GM18511 (cell line): ENCODE results near the gene FAM210A.
"Not testable (repeated sequence)": the region's sequence is repeated elsewhere in the genome, so short reads cannot be mapped to it uniquely, and the experiment has no call there.

Experiments used
- ATAC-seq: cut with Tn5 transposase; IDR thresholded peaks from one replicate; pipeline ENCODE4 v1.9.1; 2021; ENCODE audit warnings: mild to moderate bottlenecking, moderate library complexity; ENCODE audit not compliant: unreplicated experiment

FAM210A gene

DNA sequence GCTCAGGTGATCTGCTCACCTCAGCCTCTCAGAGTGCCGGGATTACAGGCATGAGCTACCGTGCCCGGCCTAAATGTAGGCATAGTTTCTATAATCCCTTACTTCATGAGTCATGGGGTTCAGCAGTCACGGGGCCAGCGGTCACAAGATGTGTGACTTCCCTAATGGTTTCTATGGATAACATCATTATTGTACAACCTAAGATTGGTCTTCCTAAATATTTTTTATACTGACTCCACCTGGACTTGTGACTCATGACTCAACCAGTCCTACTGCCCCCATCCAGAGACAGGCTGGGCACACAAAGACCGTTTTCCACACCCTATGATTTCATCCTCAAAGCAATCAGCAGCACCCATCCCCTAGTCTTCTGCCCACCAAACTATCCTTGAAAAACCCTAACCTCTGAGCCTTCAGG lies 15.9 kb downstream of the FAM210A start:
- no peak for ATAC-seq

DNA sequence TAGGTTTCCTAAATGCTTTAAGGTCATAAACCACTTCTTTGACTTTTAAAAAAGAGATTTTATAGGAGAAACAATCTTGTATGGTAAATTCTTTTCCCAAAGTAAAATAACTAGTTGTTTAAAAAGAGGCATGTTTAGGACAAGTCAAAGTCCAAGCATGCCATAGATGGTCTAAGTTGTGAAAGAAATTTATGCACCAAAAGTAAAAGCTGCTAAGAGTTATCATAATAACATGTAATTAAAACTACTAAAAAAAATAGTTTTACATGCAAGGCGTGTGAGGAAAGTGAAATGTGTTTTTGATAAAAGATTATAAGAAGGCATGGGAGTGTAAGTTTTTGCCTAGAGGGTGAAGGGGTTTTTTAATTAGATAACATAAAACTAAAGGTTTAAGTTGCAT lies 22.5 kb downstream of the FAM210A start:
- ATAC-seq: no peak

DNA sequence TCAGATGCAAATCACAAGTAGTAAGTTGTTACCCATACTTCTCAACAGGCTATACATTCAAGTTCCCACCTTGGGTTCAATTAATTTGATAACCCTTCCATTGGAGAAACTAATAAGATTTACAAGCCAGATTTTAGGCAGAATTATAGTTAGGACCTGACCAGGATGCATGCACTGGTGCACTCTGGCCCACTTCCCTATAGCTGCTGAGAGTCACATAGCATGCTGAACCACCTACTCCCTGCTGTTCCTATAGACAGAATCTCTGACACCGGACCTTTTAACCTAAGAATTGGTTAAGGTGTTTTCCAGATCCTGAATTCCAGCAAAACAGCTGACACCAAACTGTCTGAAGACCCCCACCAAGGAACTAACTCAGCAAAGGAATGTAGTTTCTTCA lies 26.2 kb downstream of the FAM210A start:
- ATAC-seq: no peak

DNA sequence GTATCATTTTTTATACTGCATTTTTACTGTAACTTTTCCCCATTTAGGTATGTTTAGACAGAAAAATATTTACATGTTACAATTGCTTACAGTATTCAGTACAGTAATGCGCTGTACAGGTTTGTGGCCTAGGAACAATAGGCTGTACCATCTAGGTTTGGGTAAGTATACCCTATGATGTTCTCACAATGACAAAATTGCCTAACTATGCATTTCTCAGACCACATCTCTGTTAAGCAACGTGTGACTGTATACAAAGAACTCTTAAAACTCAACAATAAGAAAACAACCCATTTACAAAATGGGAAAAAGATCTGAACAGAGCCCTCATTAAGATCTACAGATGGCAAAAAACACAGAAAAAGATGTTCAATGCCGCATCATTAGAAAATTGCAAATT lies 29.4 kb downstream of the FAM210A start:
- ATAC-seq: no peak

DNA sequence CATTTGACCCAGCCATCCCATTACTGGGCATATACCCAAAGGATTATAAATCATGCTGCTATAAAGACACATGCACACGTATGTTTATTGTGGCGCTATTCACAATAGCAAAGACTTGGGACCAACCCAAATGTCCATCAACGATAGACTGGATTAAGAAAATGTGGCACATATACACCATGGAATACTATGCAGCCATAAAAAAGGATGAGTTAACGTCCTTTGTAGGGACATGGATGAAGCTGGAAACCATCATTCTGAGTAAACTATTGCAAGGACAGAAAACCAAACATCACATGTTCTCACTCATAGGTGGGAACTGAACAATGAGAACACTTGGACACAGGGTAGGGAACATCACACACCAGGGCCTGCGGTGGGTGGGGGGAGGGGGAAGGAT lies 31.0 kb downstream of the FAM210A start:
- ATAC-seq: not testable (repeated sequence)

DNA sequence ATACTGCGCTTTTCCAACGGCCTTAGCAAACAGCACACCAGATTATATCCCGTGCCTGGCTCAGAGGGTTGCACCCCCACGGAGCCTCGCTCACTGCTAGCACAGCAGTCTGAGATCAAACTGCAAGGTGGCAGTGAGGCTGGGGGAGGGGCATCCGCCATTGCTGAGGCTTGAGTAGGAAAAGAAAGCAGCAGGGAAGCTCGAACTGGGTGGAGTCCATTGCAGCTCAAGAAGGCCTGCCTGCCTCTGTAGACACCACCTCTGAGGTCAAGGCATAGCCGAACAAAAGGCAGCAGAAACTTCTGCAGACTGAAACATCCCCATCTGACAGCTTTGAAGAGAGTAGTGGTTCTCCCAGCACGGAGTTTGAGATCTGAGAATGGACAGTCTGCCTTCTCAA lies 36.3 kb downstream of the FAM210A start:
- ATAC-seq: not testable (repeated sequence)

DNA sequence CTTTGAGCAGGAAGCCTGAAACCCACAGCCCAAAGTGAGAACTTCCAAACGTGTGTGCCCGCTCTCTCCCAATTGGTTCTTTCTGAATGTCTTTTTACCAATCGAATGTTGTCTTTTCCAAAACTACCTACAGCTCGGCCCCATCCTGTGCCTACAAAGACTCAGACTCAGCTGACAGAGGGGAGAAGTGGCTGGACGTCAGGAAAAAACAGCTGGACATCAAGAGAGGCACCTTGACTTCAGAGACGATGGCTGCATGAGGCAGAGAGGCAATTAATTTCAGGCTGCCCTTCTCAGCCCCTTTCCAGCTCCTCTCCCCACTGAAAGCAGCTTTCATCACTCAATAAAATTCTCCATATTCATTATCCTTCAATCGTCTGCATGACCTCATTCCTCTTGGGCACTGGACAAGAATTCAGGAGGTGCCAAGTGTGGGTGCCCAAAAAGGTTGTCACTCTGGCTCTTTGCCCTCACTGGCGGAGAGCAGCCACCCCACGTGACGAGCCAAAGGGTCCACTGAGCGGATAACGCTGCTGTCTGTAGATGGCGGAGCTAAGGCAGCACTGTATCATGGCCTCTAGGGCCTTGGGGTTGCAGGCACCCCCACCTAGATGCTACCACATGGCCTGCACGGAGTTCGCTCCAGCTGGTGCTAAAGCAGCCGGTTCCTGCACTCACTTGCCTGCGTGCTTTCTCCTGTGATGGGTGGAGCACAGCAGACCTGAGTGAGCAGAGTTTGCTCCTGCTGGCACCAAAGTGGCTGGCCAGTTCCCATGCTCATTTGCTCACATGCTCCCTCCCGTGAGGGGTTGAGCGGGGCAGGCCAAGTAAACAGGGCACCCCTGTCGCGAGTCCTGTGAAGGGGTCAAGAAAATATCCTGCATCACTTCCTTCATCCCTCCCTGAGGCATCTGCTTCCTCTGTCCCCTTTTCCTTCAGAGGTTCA lies 37.9 kb downstream of the FAM210A start:
- no peak for ATAC-seq

DNA sequence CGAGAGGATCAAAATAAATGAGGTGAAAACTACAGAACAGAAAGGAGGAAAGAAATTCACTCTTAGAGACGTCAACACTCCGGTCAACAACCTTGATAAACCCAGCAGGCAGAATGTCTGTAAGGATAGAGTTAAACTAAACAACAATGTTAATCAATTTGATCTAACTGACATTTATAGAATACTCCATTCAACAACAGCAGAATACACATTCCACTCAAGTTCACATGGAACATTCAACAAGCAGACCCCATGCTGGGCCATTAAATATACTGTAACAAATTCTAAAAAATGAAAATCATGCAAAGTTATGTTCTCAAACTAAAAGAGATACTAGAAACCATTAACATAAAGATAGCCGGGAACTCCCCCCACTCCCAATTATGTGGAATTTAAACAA lies 41.8 kb downstream of the FAM210A start:
- ATAC-seq: no peak

DNA sequence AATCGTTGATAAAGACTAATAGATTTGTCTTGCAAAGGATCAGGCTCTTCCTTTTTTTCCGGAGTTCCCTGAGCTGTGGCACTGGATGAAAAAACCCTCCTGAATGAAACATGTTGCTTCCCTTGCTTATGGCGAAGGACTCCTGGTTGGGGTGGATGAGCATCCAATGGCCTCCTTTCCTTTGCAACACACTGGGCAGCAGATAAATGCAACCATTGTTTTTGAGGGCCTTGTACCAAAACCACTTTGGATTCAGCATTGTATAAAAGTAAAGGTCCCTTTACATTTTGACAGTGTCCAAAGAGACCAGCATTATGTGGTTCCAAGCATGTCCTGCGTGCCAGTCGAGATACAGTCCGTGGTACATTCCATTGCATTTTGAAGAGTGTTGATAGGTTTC lies 44.7 kb downstream of the FAM210A start:
- ATAC-seq: no peak

DNA sequence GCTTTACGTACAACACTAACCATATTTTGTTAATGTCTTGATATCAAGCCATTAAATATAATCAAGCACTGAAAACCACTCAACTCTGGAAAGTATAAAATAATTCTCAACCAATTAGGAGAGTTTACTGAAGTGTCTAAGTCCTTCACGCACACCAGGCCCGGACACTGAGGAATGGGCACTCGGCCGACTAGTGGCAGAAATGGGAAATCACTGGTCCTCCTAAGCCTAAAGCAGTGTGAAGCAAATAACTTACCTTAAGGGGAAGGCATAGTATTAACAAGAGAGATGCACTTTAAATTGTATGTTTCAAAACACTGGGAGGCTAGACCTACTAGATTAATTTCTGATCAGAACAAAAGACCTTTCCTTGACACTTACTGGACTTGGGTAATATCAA lies 45.7 kb downstream of the FAM210A start:
- ATAC-seq: no peak

DNA sequence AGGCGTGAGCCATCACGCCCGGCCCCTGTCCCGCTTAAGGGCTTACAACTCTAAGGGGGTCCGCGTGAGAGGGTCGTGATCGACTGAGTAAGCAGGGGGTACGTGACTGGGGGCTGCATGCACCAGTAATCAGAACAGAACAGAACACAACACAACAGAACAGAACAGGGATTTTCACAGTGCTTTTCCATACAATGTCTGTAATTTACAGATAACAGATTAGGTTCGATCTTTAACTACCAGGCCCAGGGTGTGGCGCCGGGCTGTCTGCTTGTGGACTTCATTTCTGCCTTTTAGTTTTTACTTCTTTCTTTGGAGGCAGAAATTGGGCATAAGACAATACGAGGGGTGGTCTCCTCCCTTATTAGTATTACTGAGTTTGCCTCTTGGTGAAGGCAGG lies 49.0 kb downstream of the FAM210A start:
- not testable (repeated sequence) for ATAC-seq

DNA sequence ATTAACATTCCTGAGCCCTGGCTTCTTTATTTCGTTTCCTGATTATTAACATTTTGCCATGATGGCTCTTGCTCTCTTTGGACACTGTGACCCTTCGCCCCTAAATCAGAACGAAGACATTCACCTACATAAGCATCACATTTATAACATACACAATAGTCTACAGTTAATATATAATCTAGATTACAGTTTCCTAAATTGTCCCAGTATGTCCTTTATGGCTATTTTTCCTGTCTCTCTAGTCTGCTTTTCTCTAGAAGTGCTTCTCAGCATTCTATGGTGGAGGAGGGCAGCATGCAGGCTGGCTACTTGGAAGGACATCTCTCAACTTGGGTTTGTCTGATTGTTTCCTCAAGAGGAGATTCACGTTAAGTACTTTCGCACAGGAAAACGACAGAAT lies 49.9 kb downstream of the FAM210A start:
- no peak for ATAC-seq

DNA sequence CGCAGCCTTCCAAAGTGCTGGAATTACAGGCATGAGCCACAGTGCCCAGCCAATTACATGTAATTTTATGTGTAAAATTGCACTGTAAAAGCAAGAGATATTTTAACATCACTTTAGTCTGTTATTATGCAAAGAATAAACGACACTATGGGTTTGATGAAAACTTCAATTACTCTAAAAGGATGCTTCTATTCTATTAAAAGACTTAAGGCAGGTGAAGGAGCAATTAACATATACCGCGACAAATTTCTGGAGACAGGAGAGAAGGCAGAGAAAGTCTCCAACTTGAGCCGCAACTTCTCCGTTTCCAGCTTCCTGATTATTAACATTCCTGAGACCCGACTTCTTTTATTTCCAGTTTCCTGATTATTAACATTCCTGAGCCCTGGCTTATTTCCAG lies 53.7 kb downstream of the FAM210A start:
- ATAC-seq: no peak

DNA sequence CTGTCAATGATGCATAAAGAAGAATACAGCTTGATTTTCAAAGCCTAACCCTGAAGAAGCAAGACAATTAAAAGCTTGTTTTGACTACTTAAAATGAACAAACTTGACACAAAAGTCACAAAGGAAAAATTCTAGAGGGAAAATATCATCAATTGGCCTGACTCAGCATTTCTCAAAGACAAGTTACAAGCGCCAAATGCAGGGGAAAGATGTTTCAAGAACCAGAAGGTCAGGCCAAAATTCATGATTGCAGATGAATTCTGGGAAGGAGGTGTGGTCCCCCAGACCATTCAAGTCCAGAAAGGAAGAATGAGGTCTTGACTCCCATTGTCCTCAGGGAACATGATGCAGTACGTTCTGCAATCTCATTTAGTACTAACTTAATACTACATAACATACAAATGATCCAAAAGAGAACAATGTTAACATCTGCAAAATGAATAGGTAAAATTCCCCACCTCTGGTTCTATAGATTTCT lies 64.5 kb downstream of the FAM210A start:
- ATAC-seq: no peak

DNA sequence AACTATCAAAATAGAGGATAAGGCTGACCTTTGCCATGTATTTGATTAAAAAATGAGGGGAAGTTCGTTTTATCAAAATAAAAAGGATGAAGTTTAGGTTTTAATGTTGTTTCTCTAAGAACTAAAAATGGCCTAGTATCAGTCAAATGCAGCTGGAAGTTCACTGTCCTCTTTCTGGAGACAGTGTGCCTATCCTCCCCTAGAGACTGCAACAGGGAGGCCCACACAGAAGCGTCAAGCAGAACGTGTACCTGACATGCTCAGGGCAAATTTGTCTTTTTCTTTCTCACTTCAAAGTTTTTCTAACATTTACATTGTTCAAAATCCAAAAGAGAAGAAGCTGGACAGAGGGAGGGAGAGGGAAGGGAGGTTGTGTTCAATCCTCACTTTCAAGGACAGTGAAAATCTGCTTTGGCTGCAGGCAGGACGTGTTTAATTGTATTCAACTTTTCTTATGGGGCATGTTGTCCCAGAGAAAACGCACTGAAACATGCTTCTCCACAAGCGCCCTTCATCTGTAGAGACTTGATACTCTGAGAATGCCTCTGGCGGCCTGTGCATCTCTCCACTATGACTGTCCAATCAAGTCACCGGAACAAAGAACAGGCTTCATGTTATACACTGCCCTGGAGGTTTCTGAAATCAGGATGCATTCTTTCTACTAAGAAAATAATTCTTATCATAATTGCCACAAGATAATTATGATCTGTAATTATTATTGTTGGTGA lies 65.1 kb downstream of the FAM210A start:
- ATAC-seq: no peak

DNA sequence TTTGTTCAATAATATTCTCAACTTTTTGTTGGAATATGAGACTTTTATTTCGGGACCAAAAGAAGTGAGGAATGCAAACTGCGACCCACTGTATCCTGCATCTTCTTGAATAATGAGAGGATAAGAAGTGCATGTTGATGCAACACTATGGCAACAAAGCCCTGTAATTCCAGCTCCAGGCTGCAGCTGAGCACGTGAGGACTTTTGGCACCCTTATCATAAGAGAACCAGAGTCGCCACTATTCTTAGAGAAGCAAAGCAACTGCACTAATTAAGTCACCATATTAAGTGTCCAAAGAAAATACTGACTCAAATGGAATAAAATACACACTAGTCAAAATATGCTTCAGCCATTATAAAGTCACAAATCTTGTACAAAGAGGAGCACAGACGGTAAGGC lies 65.8 kb downstream of the FAM210A start:
- no peak for ATAC-seq

DNA sequence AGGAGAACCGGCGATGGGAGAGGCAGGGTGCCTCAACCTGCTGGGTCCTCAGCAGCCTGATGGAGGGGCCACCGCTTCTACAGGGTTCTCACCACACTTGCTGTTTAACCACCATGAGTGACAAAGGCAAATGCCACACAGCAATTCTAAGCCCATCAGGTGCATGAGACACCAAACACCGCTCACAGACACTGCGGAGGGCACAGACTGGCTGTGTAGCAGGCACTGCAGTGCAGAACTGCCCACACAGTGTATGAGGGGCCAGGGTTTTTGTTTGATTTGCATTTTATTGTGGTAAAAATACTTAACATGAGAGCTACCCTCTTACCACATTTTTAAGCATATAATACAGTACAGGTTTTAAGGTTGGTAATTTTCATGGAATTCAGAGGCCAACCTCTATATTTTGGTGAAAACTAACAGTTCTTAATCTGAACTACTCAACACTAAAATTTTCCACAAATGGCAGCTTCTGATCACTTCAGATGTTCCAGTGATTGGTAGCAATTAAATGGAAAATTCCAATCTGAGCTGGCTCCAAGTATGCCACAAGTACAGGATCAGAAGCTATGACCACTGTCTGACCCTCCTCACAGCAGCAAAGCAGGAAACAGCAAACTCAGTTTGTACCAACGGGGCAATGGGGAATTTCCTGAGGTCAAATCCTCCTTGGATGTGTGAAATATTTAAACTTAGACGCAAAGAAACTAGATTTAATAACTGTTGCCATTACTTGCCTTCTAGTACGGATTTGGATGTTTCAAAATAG lies 67.7 kb downstream of the FAM210A start:
- ATAC-seq: no peak

DNA sequence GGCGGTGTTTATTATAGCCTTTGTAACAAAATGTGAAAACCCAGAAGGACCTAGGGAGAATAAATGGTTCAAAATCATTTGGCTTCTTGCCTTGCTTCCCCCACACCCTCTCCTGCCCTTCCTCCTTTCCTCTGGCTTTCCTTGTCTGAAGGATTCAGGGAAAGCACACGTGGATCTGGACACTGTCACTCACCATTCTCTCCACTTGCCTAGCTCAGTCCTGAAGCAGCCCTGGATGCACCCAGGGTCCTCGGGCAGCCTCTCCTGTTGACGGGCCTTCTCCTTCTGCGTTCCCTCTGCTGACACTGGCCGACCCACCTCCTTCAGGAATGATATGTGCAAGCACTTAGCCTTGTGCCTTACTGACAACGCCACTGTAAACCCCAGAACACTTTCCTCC lies 68.4 kb downstream of the FAM210A start:
- no peak for ATAC-seq

DNA sequence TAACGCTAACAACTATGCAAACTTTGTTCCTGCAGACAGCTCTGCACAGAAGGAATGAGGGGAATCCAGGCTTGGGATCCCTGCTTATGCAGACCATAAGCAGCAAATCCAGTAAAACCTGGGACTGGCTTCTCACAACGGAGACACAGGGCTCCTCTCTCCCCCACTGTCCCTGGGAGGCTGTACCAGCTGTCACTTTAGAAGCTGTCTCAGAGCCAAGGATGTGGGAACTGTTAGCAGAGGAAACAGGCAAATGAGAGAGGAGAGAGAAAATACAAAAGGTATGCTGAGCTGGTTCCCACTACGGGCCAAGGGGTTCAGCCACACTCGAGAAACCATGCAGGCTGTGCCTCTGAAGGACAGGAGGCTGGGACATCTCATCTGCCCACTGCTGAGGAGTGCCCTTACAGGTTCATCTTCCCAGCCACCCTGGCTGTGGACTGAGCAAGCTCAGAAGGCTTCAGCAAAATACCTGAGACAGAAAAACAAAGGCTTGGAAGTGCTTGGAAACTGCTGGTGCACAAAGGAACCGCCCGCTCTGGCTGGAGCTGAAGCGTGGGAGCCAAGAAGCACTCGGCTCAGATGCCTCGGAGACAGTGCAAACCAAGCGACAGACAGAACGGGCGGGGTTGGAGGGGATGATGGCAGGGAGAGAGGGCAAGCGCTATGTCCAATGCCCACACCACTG lies 72.5 kb downstream of the FAM210A start:
- ATAC-seq: no peak
